ENCODE results near the gene CYP2C9.

The CYP2C9 gene

GRCh38 chr10:95039281-95039680 is 100.8 kb downstream of the CYP2C9 start:
- DNase-seq (ENCODE audit: low read depth in 2 of 2) = no peak

Data from stimulated activated CD4-positive, alpha-beta T cell treated with anti-CD3 and anti-CD28 coated beads, Interleukin-4, amount 100 ng/mL, for 48 hours (primary cell).